Ishikawa (cell line): ENCODE measurements around the gene TNFRSF4.

ENCODE experiments used
- CREB1 ChIP-seq: IDR thresholded peaks from 2 replicates; pipeline ENCODE4 v1.6.1; 2012; ENCODE audit warnings: low read depth
- EP300 ChIP-seq: IDR thresholded peaks from 2 replicates; pipeline ENCODE4 v1.6.1; 2012; ENCODE audit warnings: borderline replicate concordance
- FOXM1 ChIP-seq: IDR thresholded peaks from 2 replicates; pipeline ENCODE4 v1.6.1; 2012; ENCODE audit warnings: low read depth, borderline replicate concordance
- REST ChIP-seq: IDR thresholded peaks from 2 replicates; pipeline ENCODE4 v1.6.1; 2012; ENCODE audit warnings: low read depth, mild to moderate bottlenecking
- TAF1 ChIP-seq: IDR thresholded peaks from 2 replicates; pipeline ENCODE4 v1.6.1; 2012; ENCODE audit warnings: low read depth, mild to moderate bottlenecking
- TCF12 ChIP-seq: IDR thresholded peaks from 2 replicates; pipeline ENCODE4 v1.6.1; 2012; ENCODE audit warnings: low read depth
- TEAD4 ChIP-seq: IDR thresholded peaks from 2 replicates; pipeline ENCODE4 v1.6.1; 2012
- YY1 ChIP-seq: IDR thresholded peaks from 2 replicates; pipeline ENCODE4 v1.6.1; 2012; ENCODE audit warnings: low read depth
- TF ChIP-seq, protein P1 (sequence below): IDR thresholded peaks from 2 replicates; pipeline ENCODE4 v1.6.1; 2012

- no peak for TF ChIP-seq CREB1
- no peak for TF ChIP-seq TEAD4
- TF ChIP-seq REST = no peak
- TF ChIP-seq EP300 = no peak
- TF ChIP-seq, protein P1, sequence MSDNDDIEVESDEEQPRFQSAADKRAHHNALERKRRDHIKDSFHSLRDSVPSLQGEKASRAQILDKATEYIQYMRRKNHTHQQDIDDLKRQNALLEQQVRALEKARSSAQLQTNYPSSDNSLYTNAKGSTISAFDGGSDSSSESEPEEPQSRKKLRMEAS = no peak
- no peak for TF ChIP-seq YY1
- no peak for TF ChIP-seq FOXM1
- TF ChIP-seq TAF1 = no peak
- no peak for TF ChIP-seq TCF12
These were observed 40.7 kb downstream of the TNFRSF4 start for GRCh38 chr1:1173061-1173792.
